HL-60 (cell line): ENCODE measurements around the gene NUP43.

Experiments
- DNase-seq, 2 experiments: peaks; one replicate each; pipeline ENCODE4 v3.0.0-alpha.2; 2010 to 2020; ENCODE audit warnings: low read depth in 1 of 2, low spot score in 1 of 2
- H3K27ac ChIP-seq: fragments of 250-450 bp; sonication (Bioruptor Pico); replicated peaks from 2 replicates; pipeline ENCODE4 v1.5.1; 2020; ENCODE audit warnings: mild to moderate bottlenecking, moderate library complexity
- H3K27me3 ChIP-seq: fragments of 250-450 bp; sonication (Bioruptor Pico); 2 replicates; pipeline ENCODE4 v1.5.1; 2021; ENCODE audit warnings: mild to moderate bottlenecking, moderate library complexity; ENCODE audit not compliant: insufficient read depth, poor library complexity, severe bottlenecking
- H3K4me3 ChIP-seq: replicated peaks from 2 replicates; pipeline ENCODE4 v1.5.1; 2011; ENCODE audit warnings: mild to moderate bottlenecking, control low read depth, low read length; ENCODE audit not compliant: insufficient read depth
- GABPA ChIP-seq: IDR thresholded peaks from 2 replicates; pipeline ENCODE4 v1.6.1; 2012; ENCODE audit warnings: low read depth
- POLR2AphosphoS5 ChIP-seq: IDR thresholded peaks from 2 replicates; pipeline ENCODE4 v1.6.1; 2012; ENCODE audit warnings: low read depth
- SPI1 ChIP-seq: IDR thresholded peaks from 2 replicates; pipeline ENCODE4 v1.6.1; 2012; ENCODE audit warnings: low read depth, mild to moderate bottlenecking, borderline replicate concordance
- TF ChIP-seq, protein P1 (sequence below): IDR thresholded peaks from 2 replicates; pipeline ENCODE4 v1.6.1; 2012; ENCODE audit warnings: low read depth; ENCODE audit not compliant: insufficient replicate concordance
- TF ChIP-seq, protein P2 (sequence below): IDR thresholded peaks from one replicate; pipeline ENCODE4 v1.5.1; 2011; ENCODE audit warnings: low read length, control low read depth, inconsistent platforms; ENCODE audit not compliant: insufficient read depth

Gene NUP43

DNA sequence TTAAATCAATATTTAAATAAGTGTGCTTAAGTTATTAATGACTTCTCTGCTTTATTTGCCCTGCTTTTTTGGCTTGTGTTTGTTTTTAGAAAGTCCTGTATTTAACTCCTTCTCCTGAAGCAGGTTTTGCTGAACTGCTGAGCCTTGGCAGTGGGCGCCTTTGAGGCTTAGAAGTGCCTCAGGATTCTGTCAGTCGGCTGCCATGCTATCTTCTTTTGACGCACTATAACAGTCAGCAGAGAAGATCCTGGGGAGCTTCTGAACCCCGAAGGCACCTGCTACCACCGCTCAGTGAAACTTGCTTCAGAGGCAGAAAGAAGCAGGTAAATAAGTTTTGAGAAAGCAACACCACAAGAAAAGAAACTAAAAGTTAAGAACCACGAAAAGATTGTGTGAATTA is 25.6 kb upstream of the NUP43 start:
- no peak for TF ChIP-seq POLR2AphosphoS5
- no peak for TF ChIP-seq GABPA
- no peak for TF ChIP-seq SPI1
- TF ChIP-seq, protein P1, sequence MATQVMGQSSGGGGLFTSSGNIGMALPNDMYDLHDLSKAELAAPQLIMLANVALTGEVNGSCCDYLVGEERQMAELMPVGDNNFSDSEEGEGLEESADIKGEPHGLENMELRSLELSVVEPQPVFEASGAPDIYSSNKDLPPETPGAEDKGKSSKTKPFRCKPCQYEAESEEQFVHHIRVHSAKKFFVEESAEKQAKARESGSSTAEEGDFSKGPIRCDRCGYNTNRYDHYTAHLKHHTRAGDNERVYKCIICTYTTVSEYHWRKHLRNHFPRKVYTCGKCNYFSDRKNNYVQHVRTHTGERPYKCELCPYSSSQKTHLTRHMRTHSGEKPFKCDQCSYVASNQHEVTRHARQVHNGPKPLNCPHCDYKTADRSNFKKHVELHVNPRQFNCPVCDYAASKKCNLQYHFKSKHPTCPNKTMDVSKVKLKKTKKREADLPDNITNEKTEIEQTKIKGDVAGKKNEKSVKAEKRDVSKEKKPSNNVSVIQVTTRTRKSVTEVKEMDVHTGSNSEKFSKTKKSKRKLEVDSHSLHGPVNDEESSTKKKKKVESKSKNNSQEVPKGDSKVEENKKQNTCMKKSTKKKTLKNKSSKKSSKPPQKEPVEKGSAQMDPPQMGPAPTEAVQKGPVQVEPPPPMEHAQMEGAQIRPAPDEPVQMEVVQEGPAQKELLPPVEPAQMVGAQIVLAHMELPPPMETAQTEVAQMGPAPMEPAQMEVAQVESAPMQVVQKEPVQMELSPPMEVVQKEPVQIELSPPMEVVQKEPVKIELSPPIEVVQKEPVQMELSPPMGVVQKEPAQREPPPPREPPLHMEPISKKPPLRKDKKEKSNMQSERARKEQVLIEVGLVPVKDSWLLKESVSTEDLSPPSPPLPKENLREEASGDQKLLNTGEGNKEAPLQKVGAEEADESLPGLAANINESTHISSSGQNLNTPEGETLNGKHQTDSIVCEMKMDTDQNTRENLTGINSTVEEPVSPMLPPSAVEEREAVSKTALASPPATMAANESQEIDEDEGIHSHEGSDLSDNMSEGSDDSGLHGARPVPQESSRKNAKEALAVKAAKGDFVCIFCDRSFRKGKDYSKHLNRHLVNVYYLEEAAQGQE, result no peak
- TF ChIP-seq, protein P2, sequence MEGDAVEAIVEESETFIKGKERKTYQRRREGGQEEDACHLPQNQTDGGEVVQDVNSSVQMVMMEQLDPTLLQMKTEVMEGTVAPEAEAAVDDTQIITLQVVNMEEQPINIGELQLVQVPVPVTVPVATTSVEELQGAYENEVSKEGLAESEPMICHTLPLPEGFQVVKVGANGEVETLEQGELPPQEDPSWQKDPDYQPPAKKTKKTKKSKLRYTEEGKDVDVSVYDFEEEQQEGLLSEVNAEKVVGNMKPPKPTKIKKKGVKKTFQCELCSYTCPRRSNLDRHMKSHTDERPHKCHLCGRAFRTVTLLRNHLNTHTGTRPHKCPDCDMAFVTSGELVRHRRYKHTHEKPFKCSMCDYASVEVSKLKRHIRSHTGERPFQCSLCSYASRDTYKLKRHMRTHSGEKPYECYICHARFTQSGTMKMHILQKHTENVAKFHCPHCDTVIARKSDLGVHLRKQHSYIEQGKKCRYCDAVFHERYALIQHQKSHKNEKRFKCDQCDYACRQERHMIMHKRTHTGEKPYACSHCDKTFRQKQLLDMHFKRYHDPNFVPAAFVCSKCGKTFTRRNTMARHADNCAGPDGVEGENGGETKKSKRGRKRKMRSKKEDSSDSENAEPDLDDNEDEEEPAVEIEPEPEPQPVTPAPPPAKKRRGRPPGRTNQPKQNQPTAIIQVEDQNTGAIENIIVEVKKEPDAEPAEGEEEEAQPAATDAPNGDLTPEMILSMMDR, result no peak

DNA sequence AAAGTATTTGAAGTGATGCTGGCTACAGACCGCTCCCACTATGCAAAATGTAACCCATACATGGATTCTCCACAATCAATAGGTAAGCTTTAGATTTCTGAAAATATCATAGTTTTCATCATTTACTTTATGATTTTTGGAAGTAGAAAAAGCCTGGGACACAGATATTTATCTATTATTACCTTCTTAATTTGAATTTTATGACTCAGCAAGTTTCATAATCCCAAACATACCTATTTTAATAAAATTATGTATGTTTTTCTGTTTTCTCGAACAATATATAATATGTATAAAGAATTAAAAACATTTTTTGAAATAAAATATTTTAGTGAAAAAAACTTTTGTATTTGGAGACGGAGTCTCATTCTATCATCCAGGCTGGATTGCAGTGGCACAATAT is 24.9 kb upstream of the NUP43 start:
- no peak for DNase-seq
- no peak overlapping the region for H3K4me3 ChIP-seq
- TF ChIP-seq POLR2AphosphoS5, result no peak
- TF ChIP-seq SPI1, result no peak
- TF ChIP-seq, protein P2, result no peak
- TF ChIP-seq, protein P1, result no peak
- no peak for TF ChIP-seq GABPA
- no peaks in the 10 kb centered on the region for H3K27me3 ChIP-seq
- no peak overlapping the region for H3K27ac ChIP-seq

More for the DNA sequence above, 25.6 kb upstream of the NUP43 start:
- H3K4me3 ChIP-seq, result no peak overlapping the region
- no peak for DNase-seq
- no peaks in the 10 kb centered on the region for H3K27me3 ChIP-seq
- no peak overlapping the region for H3K27ac ChIP-seq

DNA sequence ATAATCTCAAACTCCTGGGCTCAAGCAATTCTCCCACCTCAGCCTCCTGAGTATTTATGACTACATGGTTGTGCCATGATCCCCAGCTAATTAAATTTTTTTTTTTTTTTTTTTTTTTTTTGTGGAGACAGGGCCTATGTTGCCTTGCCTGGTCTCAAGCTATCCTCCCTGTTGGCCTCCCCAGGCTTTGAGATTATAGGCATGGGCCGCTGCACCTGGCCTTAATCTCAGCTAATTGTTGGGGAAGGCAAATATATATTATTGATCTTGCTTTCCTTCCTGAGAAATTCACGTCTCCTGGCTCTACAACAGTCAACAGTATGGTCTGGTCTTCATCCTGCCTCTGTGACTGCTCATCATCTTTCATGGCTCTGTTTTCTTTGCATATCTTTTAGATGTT is 23.3 kb upstream of the NUP43 start:
- TF ChIP-seq POLR2AphosphoS5 (no peak), GABPA (no peak), SPI1 (no peak)
- TF ChIP-seq, protein P2, result no peak
- TF ChIP-seq, protein P1, result no peak
- Histone ChIP-seq H3K27me3 (no peaks in the 10 kb centered on the region), H3K4me3 (no peak overlapping the region), H3K27ac (no peak overlapping the region)
- DNase-seq, result no peak
